Subcutaneous abdominal adipose tissue (tissue), 5 donors: ENCODE data around the gene ELK4.
"Not testable (repeated sequence)": the region's sequence is repeated elsewhere in the genome, so short reads cannot be mapped to it uniquely, and the experiment has no call there.

Source experiments
- H3K27ac ChIP-seq: one replicate; pipeline ENCODE4 v1.7.0; 2013; ENCODE audit warnings: low read depth, mild to moderate bottlenecking, inconsistent platforms, low read length, moderate library complexity
- H3K27me3 ChIP-seq, 5 donors: one replicate each; pipeline ENCODE4 v1.7.0; 2013; ENCODE audit warnings: low read length in 5 of 5, inconsistent platforms in 1 of 5; ENCODE audit not compliant: control insufficient read depth in 5 of 5, insufficient read depth in 4 of 5
- H3K36me3 ChIP-seq, 5 donors: one replicate each; pipeline ENCODE4 v1.7.0; 2013; ENCODE audit warnings: low read length in 5 of 5; ENCODE audit not compliant: control insufficient read depth in 5 of 5, insufficient read depth in 5 of 5
- H3K4me1 ChIP-seq, 5 donors: one replicate each; pipeline ENCODE4 v1.7.0; 2013; ENCODE audit warnings: low read length in 5 of 5, mild to moderate bottlenecking in 3 of 5, moderate library complexity in 1 of 5; ENCODE audit not compliant: control insufficient read depth in 5 of 5, insufficient read depth in 5 of 5
- H3K4me3 ChIP-seq, 5 donors: one replicate each; pipeline ENCODE4 v1.7.0; 2013; ENCODE audit warnings: low read length in 5 of 5, low read depth in 1 of 5
- H3K9ac ChIP-seq, 5 donors: one replicate each; pipeline ENCODE4 v1.7.0; 2013; ENCODE audit warnings: low read length in 5 of 5, mild to moderate bottlenecking in 4 of 5, moderate library complexity in 3 of 5
- H3K9me3 ChIP-seq, 5 donors: one replicate each; pipeline ENCODE4 v1.7.0; 2013; ENCODE audit warnings: low read length in 5 of 5; ENCODE audit not compliant: control insufficient read depth in 5 of 5
- donor health status: healthy.
- donor health status: healthy.
- donor health status: healthy.
- donor health status: healthy.
- donor health status: healthy.

The ELK4 gene

DNA sequence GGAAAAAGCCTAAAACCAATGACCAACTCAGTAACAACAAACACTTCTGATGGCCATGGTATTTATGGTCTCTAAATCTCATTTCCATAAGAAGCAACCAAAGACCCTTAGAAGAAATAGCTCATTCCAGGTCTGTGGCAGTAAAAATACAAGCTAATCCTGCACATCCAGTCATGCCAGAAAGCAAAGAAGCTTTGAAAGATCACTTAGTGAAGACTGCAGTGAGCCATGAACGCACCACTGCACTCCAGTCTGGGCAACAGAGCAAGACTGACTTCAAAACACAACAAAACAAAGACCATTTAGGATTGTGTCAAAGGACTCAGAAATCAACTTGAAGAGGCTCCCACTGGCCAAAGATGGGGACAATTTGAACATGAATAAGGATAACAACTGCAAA lies 18.4 kb upstream of the ELK4 start:
- Histone ChIP-seq H3K9ac (no peak overlapping the region), H3K27me3 (peaks cover 0 to 3% (median 0%) of the 10 kb centered on the region in 5 donors), H3K9me3 (no peaks in the 10 kb centered on the region), H3K36me3 (no peaks in the 10 kb centered on the region), H3K4me1 (no peaks in the 10 kb centered on the region), H3K27ac (no peak overlapping the region), H3K4me3 (no peak overlapping the region)

DNA sequence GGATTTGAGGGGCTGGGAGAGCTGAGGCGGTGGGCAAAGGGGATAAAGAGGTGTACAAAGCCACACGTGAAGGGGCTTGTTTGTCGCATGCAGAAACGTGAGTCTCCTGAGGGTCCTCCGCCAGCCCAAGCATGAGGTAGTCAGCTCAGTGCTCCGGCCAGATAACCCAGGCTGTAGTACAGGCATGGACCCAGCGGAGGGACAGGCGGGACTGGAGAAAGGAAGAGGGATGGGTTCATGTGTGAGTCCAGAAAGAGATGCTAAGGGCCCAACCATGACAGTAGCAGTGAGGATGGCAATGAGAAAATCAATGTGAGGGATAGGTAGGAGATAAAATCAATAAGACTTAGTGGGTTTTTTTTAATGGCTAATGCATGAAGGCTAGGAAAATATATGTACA lies 13.7 kb upstream of the ELK4 start:
- H3K36me3 ChIP-seq = no peaks in the 10 kb centered on the region
- no peak overlapping the region for H3K9ac ChIP-seq
- H3K9me3 ChIP-seq = no peaks in the 10 kb centered on the region
- H3K27ac ChIP-seq = no peak overlapping the region
- no peak overlapping the region for H3K4me3 ChIP-seq
- H3K4me1 ChIP-seq = peaks cover 0 to 4% (median 0%) of the 10 kb centered on the region in 5 donors
- H3K27me3 ChIP-seq = peaks cover 0 to 6% (median 3%) of the 10 kb centered on the region in 5 donors

DNA sequence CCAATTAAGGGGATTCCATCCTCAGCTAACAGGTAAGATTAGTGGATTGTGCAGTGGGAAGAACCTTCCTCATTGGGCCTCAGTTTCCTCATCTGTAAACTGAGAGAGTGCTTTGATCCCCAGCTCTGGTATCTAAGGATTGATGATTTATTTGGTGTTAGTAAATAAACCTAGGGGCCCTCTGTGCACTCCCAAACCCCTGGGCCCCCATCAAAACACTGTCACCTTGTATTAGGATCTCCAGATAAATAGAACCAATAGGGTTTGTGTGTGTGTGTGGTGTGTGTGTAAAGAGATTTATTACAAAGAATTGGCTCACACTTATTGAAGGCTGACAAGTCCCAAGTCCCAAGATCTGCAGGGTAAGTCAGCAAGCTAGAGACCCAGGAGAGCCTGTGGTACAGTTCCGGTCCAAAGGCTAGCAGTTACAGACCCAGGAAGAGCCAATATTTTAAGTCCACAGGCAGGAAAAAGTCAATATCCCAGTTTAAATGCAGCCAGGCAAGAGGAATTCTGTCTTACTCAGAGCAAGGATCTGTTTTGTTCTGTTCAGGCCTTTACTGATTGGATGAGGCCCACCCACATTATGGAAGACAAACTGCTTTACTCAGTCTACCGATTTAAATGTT lies 11.0 kb upstream of the ELK4 start:
- Histone ChIP-seq H3K27me3 (peaks cover 0 to 6% (median 3%) of the 10 kb centered on the region in 5 donors), H3K4me3 (no peak overlapping the region), H3K9me3 (no peaks in the 10 kb centered on the region), H3K36me3 (no peaks in the 10 kb centered on the region), H3K9ac (no peak overlapping the region), H3K27ac (no peak overlapping the region), H3K4me1 (peaks cover 0 to 4% (median 0%) of the 10 kb centered on the region in 5 donors)

DNA sequence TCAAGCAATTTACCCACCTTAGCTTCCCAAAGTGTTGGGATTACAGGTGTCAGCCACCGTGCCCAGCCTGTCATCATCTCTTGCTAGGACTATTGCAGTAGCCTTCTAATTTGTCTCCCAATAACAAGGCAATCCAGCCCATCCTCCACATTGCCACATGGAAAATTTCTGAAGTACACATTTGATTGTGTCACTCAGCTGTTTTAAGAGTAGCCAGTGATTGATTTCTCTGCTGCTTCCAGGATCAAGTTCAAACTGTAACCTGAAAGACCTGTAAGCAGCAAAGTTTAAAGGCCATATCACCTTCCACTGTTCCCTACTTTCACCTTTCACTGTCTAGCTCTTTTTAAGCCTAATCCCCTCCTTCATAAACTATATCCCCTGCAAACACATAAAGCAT lies 7.8 kb upstream of the ELK4 start:
- no peak overlapping the region for H3K27ac ChIP-seq

DNA sequence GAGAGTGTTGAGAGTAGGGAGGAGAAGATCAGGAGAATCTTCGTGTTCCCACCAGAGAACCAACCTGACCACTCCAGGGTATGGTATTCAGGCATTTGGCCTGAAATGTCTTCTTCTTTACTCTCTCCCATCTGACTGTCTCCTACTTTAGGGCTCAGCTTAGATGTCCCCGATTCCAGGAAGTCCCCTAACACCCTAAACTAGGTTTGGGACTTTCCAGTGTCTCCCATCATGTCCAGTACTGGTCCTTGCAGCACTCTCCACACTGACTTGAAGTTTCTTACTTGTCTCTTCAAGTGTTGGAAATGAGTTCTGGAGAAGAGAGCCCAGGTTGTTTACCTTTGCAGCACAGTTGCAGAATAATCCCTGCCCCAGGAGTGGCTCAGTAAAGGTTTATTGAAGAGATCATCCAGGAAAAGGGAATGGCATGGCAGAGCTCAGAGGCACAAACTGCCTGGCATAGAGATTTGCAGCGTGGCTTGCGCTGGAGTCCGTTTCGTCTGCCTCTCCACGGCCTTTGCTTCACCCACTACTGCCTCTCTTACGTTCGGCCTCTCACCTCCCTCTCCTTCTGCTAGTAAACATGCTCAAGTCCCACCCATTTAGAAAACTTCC lies 6.2 kb upstream of the ELK4 start:
- H3K27me3 ChIP-seq = peaks cover 0 to 5% (median 0%) of the 10 kb centered on the region in 5 donors
- peaks cover 0 to 9% (median 2%) of the 10 kb centered on the region in 5 donors for H3K4me1 ChIP-seq
- H3K4me3 ChIP-seq = no peak overlapping the region
- no peaks in the 10 kb centered on the region for H3K36me3 ChIP-seq
- H3K27ac ChIP-seq = no peak overlapping the region
- no peak overlapping the region for H3K9ac ChIP-seq
- no peaks in the 10 kb centered on the region for H3K9me3 ChIP-seq

More for the DNA sequence above, 7.8 kb upstream of the ELK4 start:
- Histone ChIP-seq H3K4me1 (peaks cover 0 to 9% (median 0%) of the 10 kb centered on the region in 5 donors), H3K9me3 (no peaks in the 10 kb centered on the region), H3K27me3 (peaks cover 0 to 5% (median 0%) of the 10 kb centered on the region in 5 donors), H3K9ac (no peak overlapping the region), H3K36me3 (no peaks in the 10 kb centered on the region), H3K4me3 (no peak overlapping the region)

DNA sequence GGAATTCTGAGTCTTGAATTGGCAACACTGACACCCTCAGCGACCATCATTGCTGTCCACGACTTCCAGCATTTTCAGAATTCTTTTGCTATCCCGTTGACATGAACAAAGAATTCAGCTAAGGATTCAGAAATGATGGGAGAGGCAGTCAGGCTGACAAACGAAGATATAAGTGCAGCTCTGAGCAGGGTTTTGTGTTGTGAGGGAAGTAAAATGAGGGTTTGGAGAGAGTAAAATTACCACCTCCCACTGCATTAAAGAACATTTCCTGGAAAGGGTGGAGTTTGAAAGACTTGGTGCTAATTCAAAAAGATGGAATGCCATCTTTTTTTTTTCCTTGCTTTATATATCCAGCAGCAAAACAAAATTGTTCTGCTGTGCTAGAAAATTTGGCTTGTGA lies 4.9 kb upstream of the ELK4 start:
- Histone ChIP-seq H3K27ac (no peak overlapping the region), H3K9me3 (no peaks in the 10 kb centered on the region), H3K27me3 (peaks cover 0 to 2% (median 0%) of the 10 kb centered on the region in 5 donors), H3K9ac (no peak overlapping the region), H3K36me3 (no peaks in the 10 kb centered on the region), H3K4me1 (peaks cover 2 to 12% (median 10%) of the 10 kb centered on the region in 5 donors), H3K4me3 (no peak overlapping the region)

DNA sequence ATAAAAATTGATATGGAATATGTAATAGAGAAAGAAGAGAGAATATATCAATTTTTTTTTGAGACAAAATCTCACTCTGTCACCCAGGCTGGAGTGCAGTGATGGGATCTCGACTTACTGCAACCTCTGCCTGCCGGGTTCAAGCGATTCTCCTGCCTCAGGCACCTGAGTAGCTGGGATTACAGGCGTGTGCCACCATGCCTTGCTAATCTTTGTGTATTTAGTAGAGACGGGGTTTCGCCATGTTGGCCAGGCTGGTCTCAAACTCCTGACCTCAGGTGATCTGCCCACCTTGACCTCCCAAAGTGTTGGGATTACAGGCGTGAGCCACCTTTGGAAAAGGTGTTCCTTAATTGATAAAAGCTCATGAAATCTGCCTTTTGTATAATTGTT lies 4.3 kb upstream of the ELK4 start:
- H3K36me3 ChIP-seq, H3K27me3 ChIP-seq, H3K9me3 ChIP-seq, H3K27ac ChIP-seq, H3K9ac ChIP-seq, H3K4me3 ChIP-seq: not testable (repeated sequence)
- peaks cover 2 to 12% (median 10%) of the 10 kb centered on the region in 5 donors for H3K4me1 ChIP-seq

DNA sequence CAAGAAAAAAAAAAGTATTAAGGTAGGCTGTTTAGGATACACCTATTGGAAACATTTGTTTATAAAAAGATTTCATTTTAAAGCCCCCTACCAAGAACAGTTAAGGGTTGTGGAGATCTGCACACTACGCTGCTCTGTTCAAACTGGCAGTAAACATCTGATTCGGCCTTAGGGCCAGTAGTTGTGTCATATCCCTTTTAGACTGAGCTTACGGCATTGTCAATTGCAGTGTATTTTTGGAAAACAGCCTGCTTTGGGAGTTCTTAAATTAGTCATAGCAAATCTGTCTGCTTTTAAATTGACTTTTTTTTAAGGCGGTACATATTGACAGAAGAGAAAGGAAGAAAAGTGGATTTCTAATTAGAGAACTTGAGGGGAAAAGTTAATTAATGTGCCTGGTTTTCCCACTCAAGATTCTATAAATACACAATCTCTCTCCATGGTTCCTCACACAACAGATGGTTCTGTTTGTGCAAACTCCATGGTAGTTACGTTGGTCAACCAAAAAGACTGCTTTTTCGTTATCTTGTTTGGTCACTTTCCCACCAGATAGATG lies 1.7 kb upstream of the ELK4 start:
- Histone ChIP-seq H3K9ac (no peak overlapping the region), H3K4me1 (peaks cover 4 to 27% (median 23%) of the 10 kb centered on the region in 5 donors), H3K4me3 (no peak overlapping the region), H3K27me3 (no peaks in the 10 kb centered on the region), H3K36me3 (no peaks in the 10 kb centered on the region), H3K9me3 (no peaks in the 10 kb centered on the region), H3K27ac (no peak overlapping the region)

DNA sequence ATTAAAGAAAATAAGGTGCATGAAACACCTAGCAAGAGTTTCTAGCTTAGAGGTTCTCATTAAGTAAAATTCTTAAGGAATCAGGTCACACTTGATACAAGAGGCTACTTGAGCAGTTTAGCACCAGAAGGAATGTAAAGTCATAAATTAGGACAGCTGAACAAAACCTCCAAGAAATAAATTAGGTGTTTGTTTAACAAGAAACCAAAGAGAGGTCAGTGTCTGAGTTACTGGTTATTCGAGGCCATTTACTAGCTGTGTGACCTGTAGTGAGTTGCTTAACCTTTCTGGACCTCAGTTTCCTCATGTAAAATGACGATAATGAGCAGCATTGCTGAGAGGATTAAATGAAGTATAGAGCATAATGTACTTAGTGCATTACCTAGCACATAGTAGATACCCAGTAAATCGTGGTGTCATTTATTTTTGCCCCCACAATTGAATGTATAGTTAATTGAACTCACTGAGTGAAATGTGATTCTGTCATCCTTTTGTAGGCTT lies 908 bp upstream of the ELK4 start:
- Histone ChIP-seq H3K36me3 (no peaks in the 10 kb centered on the region), H3K9ac (peak overlapping the region in 4 of 5 donors; percentile 84 to 94 (median 87)), H3K4me3 (peak overlapping the region in 4 of 5 donors; percentile 72 to 94 (median 90)), H3K27ac (peak overlapping the region; percentile 79), H3K4me1 (peaks cover 4 to 27% (median 23%) of the 10 kb centered on the region in 5 donors), H3K9me3 (no peaks in the 10 kb centered on the region), H3K27me3 (no peaks in the 10 kb centered on the region)
